ENCODE measurements around the gene SQSTM1. TPM values are rescaled to one million over a fixed set of nuclear protein-coding genes. Genes with fewer than 3 reads are reported as not detected.
A peak's percentile ranks its signal among the peaks of the same experiment; 100 is the strongest.

SQSTM1 gene
- total and polyA plus RNA-seq, 4 donors: 127 to 330 (median 256) TPM

GRCh38 chr5:179825655-179826182 is 5.0 kb downstream of the SQSTM1 start:
- TF ChIP-seq CTCF (IDR thresholded peaks at IDR 0.05; ENCODE audit: low read depth, low read length, missing input control): peak; percentile 8
- TF ChIP-seq FOXA1 (IDR thresholded peaks at IDR 0.05): no peak
- TF ChIP-seq SP1 (IDR thresholded peaks at IDR 0.05): peak; percentile 47
- no peak for TF ChIP-seq MAX (IDR thresholded peaks at IDR 0.05)
- no peak for TF ChIP-seq HNF4G (IDR thresholded peaks at IDR 0.05)
- peak in 1 of 2 donors; percentile 11 for TF ChIP-seq RXRA (IDR thresholded peaks at IDR 0.05)
- TF ChIP-seq REST (IDR thresholded peaks at IDR 0.05): no peak
- no peak for TF ChIP-seq EGR1 (IDR thresholded peaks at IDR 0.05; ENCODE audit: low read depth in 2 of 2)
- TF ChIP-seq TAF1 (conservative IDR thresholded peaks at IDR 0.05): no peak
- TF ChIP-seq FOXA2 (IDR thresholded peaks at IDR 0.05): no peak
- no peak for TF ChIP-seq NR2F2 (IDR thresholded peaks at IDR 0.05)
- no peak for TF ChIP-seq GABPA (IDR thresholded peaks at IDR 0.05 in 1 of 2, conservative IDR thresholded peaks at IDR 0.05 in 1 of 2)
- peak; percentile 9 to 60 for TF ChIP-seq RAD21 (IDR thresholded peaks at IDR 0.05)
- TF ChIP-seq HNF4A (conservative IDR thresholded peaks at IDR 0.05): peak; percentile 42 to 53
- TF ChIP-seq YY1 (IDR thresholded peaks at IDR 0.05): no peak
- no peak for TF ChIP-seq JUND (IDR thresholded peaks at IDR 0.05)
- no peak for TF ChIP-seq ATF3 (IDR thresholded peaks at IDR 0.05)
- no peak for TF ChIP-seq ZBTB33 (IDR thresholded peaks at IDR 0.05)
- no peaks in the 10 kb centered on the region for H3K9me3 ChIP-seq (ENCODE audit: control insufficient read depth in 4 of 4, low read length in 3 of 4)
- no peak overlapping the region for H3K27ac ChIP-seq (ENCODE audit: low read depth in 1 of 2, low read length in 2 of 2)
- no peak overlapping the region for H3K9ac ChIP-seq (ENCODE audit: low read depth in 1 of 2, low read length in 2 of 2)
- DNase-seq (ENCODE audit: low spot score): no peak
- H3K4me3 ChIP-seq (ENCODE audit: low read depth in 1 of 3, low read length in 3 of 3): no peak overlapping the region
- peaks cover 24 to 52% (median 47%) of the 10 kb centered on the region in 4 donors for H3K36me3 ChIP-seq (ENCODE audit: control insufficient read depth in 4 of 4, insufficient read depth in 3 of 4, low read depth in 1 of 4, low read length in 3 of 4)
- WGBS: 48% methylated on average over 13 of the region's 13 CpGs
- H3K27me3 ChIP-seq (ENCODE audit: control insufficient read depth in 4 of 4, insufficient read depth in 4 of 4, low read length in 3 of 4): no peaks in the 10 kb centered on the region
- H3K4me1 ChIP-seq (ENCODE audit: control insufficient read depth in 4 of 4, insufficient read depth in 4 of 4, low read length in 3 of 4): peaks cover 11 to 59% (median 48%) of the 10 kb centered on the region in 4 donors

Measured in liver (tissue), 9 donors.